HG02943 (cell line): ENCODE data around the gene AUTS2.

Experiments
- ATAC-seq: cut with Tn5 transposase; IDR thresholded peaks from one replicate; pipeline ENCODE4 v1.9.1; 2021; ENCODE audit warnings: mild to moderate bottlenecking, low read depth, moderate library complexity; ENCODE audit not compliant: unreplicated experiment

AUTS2 gene

DNA sequence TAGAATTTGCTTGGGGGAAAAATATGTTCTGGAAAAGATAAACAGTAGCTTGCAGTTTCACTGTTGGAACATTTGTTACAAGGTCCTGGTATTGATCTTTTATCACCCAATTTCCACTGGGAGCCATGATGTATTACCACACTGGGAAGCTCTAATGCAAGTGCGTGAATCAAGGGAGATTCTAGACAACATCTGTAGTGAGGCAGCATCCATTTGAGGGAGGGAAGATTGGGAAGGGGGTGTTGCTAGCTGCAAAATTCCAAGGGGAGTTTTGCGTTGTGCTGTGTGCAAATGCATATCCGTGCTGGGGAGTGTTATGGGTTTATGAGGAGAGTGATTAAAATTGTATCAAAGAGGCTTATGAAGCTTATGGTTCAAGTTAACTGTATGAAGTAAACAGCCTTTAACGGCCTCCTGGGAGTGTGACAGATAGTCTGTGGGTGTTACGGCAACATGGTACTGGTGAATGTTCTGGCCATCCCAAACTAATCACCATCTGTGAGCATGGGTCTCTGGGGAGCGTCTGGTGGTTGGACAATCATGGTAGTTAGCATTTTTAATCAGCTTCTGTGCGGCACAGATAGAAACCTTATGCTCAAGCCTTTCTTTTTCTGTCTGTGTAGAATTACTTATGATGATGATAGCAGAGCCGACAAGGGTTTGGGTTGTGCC, 931.8 kb downstream of the AUTS2 start:
- no peak for ATAC-seq

DNA sequence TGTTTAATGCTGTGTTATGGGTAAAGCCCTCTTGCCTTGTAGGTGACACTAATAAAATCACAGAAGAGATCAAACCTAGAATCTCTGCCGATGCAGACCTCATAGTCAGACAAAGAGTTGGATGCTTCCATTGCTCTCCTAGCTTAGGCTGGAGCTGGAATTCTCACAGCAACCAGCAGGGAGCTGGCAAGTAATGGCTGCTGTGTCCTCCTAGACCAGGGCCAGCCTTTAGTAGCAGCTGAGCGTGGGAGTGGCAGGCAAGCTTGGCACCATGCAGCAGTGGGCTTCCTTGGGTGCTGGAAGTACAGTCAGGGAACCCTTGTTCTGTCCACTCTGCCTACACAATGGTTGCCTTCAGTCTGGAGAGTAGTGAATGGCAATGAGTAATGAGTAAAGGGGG, 935.3 kb downstream of the AUTS2 start:
- no peak for ATAC-seq

- ATAC-seq = no peak
These were observed 940.9 kb downstream of the AUTS2 start for GRCh38 chr7:70539205-70539604.

- no peak for ATAC-seq
These were observed 941.3 kb downstream of the AUTS2 start for GRCh38 chr7:70539617-70540016.

DNA sequence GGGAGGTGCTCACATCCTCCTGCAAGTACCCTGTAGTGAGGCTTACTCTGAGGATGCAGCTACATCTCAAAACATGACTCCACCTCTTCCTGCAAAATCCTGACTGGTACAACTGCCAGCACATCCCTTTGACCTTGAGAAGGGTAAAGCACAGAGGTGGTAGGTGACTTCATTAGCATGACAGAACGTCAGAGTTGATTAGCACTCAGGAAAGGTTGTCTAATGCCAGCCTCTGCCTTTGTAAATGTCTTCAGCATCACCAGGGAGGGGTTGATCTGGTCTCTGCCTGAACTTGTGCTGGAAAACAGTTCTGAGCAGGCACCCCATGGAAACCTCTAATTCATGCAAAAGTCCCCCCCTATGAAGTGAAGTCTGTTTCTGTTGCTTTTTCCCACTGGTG, 942.4 kb downstream of the AUTS2 start:
- no peak for ATAC-seq

- ATAC-seq = no peak
These were observed 944.6 kb downstream of the AUTS2 start for GRCh38 chr7:70542750-70543376.

GRCh38 chr7:70544016-70544415, 945.7 kb downstream of the AUTS2 start:
- ATAC-seq = no peak

DNA sequence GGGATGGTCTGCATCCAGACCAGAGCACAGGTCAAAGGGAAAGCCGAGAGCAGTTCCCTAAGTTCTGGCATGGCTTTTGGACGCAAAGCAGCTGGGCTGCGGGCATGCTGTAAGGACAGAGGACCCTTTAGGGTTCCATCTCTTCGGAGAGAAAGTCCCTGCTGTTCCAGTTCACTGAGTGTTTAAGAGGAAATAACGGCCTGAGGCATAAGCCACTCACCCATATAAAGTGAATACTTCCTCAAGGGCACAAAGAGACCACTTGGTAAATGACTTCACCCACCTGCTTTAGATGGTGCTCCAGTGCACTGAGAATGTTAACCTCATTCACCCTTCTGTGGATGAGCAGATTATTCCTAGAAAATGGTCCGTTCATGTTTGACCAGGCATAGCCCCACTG, 946.9 kb downstream of the AUTS2 start:
- ATAC-seq = no peak

- ATAC-seq = no peak
These were observed 953.9 kb downstream of the AUTS2 start for GRCh38 chr7:70552141-70552540.

GRCh38 chr7:70553364-70553763, 955.1 kb downstream of the AUTS2 start:
- ATAC-seq = no peak

DNA sequence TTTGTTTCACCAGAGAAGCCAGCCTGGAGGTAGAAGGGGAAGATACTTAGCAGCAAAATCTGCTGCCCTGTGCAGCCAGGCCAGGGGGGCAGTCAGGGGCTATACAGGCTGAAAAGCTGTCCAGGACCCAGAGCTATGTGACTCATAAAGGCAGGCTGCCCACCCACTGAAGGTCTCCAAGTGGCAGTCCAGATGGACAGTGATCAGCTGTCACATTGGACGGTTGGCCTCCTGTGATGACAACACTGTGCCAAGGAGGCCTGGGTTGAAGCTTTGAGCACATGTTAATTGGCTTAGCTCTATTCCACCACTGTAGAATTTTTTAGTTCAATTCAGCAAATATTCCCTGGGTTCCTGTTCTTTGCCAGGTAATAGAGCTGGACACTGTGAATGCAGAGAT, 956.4 kb downstream of the AUTS2 start:
- no peak for ATAC-seq

DNA sequence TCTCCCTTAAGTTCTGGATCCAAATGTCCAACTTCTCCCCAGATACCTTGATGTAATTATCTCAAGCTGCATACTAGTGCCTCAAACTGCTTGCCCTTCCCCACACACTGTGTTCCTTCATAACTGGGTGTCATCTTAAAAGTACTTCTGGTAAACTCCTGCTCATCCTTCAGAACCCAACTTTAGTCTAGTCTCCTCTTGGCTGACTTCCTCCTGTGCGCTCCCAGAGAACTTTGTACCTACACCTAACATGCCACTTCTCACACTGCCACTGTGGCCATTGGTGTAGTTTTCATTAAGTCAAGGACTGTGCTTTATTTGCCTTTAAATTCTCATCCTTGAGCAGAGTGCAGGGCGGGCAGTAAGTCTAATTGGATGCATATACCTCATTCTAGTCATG, 958.5 kb downstream of the AUTS2 start:
- ATAC-seq = no peak

DNA sequence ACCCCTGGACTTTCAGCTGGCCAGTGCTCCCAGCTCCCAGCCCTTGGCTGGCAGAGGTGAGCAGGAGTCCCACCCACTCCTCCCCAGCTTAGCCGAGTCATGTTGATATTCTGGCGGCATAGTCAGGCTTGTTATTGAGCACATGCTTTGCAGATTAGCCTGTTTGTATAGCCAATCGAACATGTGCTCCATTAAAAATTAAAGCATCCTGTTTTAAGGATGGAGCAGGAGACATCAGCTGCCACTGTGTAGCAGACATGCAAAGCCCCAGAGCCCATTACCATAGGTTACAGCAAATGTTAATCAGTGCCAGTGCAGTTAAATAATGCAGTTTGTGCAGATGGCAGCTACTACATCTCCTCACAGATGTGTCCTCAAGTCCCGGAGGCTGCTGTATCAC, 959.1 kb downstream of the AUTS2 start:
- ATAC-seq = no peak

DNA sequence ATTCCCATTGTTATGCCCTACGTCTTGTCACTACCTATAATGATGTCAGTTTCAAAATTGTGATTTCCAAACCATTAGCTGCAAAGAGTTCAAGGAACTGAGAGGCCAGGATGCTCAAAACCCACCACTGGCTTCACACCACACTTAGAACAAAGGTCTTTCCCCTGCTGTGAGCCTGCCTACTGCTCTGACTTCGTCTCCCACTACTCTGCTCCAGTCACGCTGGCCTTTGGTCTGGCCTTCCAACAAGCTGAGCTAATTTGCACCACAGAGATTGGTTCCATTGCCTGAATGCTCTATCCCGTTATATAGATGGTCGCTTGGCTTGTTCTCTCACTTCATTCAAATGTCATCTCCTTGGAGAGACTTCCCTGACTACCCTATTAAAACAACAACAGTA, 961.5 kb downstream of the AUTS2 start:
- no peak for ATAC-seq

GRCh38 chr7:70563960-70564359, 965.7 kb downstream of the AUTS2 start:
- no peak for ATAC-seq

DNA sequence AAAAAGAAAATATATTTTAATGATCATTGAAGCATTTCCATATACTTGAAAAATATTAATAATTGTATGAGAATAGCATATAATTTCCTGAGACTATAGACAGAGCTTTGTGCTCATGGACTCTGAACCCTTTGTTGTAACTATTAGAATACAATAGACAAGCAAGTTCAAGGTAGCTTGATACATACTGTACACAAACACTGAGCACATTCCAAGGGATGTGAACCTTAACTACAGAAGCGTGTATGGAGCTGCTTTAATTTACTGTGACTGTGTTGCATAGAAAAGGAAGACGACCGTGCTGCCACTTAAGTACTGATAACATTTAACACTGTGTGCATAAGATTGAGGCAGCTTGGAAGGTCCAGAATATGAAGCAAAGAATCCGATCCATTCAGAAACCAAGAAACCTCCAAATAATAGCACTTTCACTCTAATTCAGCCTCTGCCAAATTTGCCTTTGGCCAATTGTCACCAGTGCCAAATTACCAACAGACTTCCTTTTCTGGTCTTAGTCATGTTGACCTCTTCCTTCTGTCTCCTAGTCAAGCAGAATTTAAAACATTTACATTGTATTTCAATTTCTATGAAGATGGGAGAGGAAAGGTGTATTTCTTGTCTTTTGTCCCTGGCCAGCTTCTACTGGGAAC, 967.6 kb downstream of the AUTS2 start:
- ATAC-seq = no peak

DNA sequence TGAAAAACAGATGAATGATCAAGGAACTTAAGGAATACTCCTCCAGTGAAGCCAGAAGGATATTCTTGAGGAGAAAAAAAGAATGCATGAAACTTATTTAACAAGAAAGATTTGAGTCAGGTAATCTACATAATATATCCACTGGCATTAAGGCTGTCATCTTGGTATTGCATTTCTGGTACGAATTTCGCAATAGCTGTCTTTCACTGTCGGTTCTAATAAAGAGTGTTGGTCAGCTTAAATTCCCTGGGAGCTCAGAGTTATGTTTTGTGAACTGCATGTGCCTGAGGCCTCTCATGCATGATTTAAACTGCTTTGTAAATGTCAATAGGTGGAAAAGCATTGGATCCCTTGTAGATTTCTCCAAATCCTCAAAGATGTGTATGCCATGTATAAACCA, 968.4 kb downstream of the AUTS2 start:
- no peak for ATAC-seq

DNA sequence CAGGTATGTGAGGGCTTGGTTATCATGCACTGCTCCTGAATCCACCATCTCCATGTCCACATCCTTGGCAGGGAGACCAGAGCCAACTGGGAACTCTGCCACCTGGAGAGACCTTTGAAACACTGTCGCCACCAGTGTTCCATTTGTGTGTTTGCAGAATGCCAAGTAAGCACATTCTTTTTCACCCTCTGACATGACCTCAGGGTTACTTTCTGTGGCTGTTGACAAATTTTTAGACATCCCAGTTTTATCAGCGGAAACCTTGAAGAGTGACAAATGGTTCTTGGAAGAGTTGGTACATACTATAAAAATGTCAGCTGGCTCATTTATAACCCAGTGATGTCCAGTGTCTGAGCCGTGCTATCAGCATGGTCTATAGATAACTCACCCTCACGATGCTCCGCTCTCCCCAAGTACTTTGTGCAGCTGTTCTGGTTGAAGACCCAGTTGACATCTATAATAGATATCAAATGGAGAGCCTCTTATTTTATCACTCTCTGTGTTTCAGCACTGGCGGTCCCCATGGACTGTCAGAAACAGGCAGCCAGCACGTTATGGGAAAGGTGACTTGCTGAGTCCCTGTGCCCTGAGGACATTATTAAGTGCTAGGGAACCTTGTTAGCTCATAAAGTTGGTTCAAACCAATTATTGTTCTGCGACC, 970.5 kb downstream of the AUTS2 start:
- no peak for ATAC-seq

GRCh38 chr7:70569335-70569819, 971.1 kb downstream of the AUTS2 start:
- ATAC-seq = no peak

- ATAC-seq = no peak
These were observed 971.8 kb downstream of the AUTS2 start for GRCh38 chr7:70570029-70570428.

GRCh38 chr7:70570961-70571360, 972.7 kb downstream of the AUTS2 start:
- ATAC-seq = no peak
